Central memory CD8-positive, alpha-beta T cell (primary cell): ENCODE results near the gene C12orf60.

Experiments used
- ATAC-seq: fragments of 150-1000 bp; cut with Tn5 transposase; replicated peaks from 2 replicates; pipeline ENCODE4 v1.10.0; 2022; ENCODE audit warnings: mild to moderate bottlenecking, moderate FRiP score, moderate number of reproducible peaks; ENCODE audit not compliant: poor library complexity, severe bottlenecking; ENCODE audit errors: extremely low read depth
- DNase-seq, 2 donors: peaks; one replicate each; pipeline ENCODE4 v3.0.0; 2021; ENCODE audit warnings: low spot score in 2 of 2
- H3K27ac Mint-ChIP-seq: one replicate; pipeline ENCODE4 v1.8.0; 2022; ENCODE audit warnings: low read depth, mild to moderate bottlenecking, moderate library complexity, mixed read lengths
- H3K27me3 Mint-ChIP-seq: one replicate; pipeline ENCODE4 v1.8.0; 2022; ENCODE audit warnings: mixed read lengths
- H3K36me3 Mint-ChIP-seq: one replicate; pipeline ENCODE4 v1.8.0; 2022; ENCODE audit warnings: mild to moderate bottlenecking, moderate library complexity, mixed read lengths; ENCODE audit not compliant: insufficient read depth
- H3K4me1 Mint-ChIP-seq: one replicate; pipeline ENCODE4 v1.8.0; 2022; ENCODE audit warnings: mixed read lengths
- H3K4me3 Mint-ChIP-seq: one replicate; pipeline ENCODE4 v1.8.0; 2022; ENCODE audit warnings: mild to moderate bottlenecking, moderate library complexity, mixed read lengths
- H3K9me3 Mint-ChIP-seq: one replicate; pipeline ENCODE4 v1.8.0; 2022; ENCODE audit warnings: mixed read lengths

Gene C12orf60

DNA sequence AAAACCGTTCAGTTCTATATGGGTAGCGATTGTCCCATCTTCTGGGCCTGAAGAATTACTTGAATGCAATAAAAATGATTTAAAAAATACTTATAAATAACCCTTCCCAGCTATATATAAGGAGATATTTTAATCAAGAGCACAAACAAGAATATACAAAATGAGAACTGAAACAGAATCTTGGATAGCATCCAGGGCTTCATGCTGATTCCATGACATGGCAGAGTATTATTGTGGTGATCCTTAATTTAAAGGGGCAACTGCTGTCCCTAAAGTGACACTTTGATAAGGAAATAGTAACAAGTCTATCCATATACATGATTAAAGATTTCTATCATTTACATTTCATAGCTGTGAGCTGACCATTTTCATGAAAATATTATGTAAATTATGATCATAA, 19.0 kb upstream of the C12orf60 start:
- DNase-seq (no peak), ATAC-seq (no peak)
- H3K4me3 Mint-ChIP-seq, result no peak overlapping the region
- H3K4me1 Mint-ChIP-seq, result no peaks in the 10 kb centered on the region
- H3K36me3 Mint-ChIP-seq, result peaks cover 38% of the 10 kb centered on the region
- H3K9me3 Mint-ChIP-seq, result no peaks in the 10 kb centered on the region
- no peaks in the 10 kb centered on the region for H3K27me3 Mint-ChIP-seq
- no peak overlapping the region for H3K27ac Mint-ChIP-seq

DNA sequence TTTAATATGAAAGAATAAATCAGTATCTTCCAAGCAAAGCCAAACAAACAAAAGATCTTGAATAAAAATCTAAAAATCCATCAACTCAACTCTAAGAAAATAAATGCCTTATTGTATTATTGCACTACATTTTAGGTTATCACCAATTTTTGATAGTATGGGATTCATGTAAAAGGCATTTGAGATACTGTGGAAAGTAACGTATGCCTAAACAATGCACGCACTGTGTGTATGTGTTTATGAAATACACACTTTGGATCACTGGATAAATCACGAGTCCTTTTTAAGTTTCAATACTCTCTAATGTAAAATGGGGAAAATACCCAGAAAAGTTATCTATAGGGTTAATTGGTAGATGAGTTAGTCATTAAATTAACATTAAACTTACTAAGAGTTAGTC, 17.9 kb upstream of the C12orf60 start:
- Mint-ChIP-seq H3K27me3 (no peaks in the 10 kb centered on the region), H3K9me3 (no peaks in the 10 kb centered on the region), H3K4me1 (no peaks in the 10 kb centered on the region), H3K27ac (no peak overlapping the region), H3K36me3 (peaks cover 49% of the 10 kb centered on the region), H3K4me3 (no peak overlapping the region)
- DNase-seq (no peak), ATAC-seq (no peak)

DNA sequence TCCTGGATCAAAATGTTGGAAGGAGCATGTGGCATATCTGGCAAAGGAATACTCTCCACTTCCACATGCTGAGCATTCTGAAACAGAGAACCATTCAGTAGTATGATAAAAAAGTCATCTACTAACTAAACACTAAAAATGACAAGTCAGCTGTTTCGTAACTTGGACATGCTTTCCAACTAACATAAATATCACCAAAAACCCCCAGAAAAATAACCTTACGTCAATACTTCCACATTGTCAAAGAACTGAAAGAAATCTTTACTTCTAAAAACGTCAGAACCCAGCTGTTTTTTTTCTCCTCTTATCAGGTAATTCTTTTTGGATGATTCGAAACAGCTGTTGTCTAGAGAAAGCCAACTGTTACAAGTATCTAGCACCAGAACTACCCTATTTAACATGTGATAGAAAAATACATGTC, 8.4 kb upstream of the C12orf60 start:
- DNase-seq (no peak), ATAC-seq (no peak)
- no peak overlapping the region for H3K27ac Mint-ChIP-seq
- H3K9me3 Mint-ChIP-seq, result no peaks in the 10 kb centered on the region
- H3K36me3 Mint-ChIP-seq, result peaks cover 80% of the 10 kb centered on the region
- H3K27me3 Mint-ChIP-seq, result no peaks in the 10 kb centered on the region
- peaks cover 13% of the 10 kb centered on the region for H3K4me1 Mint-ChIP-seq
- no peak overlapping the region for H3K4me3 Mint-ChIP-seq

DNA sequence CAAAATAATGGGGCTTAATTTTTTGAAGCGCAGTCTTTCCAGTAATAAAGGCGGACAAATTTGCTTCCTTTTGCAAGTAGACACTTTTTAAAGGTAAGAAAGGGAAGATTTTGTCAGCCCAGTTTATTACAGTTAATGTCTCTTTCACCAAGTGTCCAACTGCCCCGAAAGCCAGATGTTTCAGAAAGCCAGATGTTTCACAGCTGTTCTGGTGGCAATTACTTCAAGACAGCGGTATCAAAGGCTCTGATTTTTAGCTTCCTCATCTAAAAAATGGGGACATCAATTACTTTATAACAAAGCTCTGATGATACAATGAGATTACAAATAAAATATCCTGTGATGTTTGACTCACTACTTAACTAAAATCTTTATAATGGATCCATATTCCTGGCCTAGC, 1.2 kb upstream of the C12orf60 start:
- DNase-seq, result no peak
- ATAC-seq, result no peak
- Mint-ChIP-seq H3K36me3 (peaks cover 27% of the 10 kb centered on the region), H3K27ac (no peak overlapping the region), H3K4me1 (peaks cover 17% of the 10 kb centered on the region), H3K27me3 (no peaks in the 10 kb centered on the region), H3K4me3 (no peak overlapping the region), H3K9me3 (no peaks in the 10 kb centered on the region)

DNA sequence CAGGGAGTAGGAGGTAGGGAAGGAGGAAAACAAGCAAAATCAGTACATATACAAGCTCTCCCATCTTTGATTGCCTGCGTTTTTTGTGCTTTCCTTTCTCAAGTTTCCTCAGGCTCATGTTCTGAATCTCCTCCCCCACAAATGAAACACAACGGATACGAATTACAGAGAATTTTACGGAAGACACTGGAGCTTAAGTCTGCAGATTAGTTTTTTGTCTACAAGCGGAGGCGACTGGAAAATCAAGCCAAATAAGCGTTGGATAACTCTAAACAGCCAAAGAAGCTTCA, 804 bp upstream of the C12orf60 start:
- H3K9me3 Mint-ChIP-seq, result no peaks in the 10 kb centered on the region
- H3K27me3 Mint-ChIP-seq, result no peaks in the 10 kb centered on the region
- no peak for DNase-seq
- ATAC-seq, result peak; percentile 0
- no peak overlapping the region for H3K4me3 Mint-ChIP-seq
- peaks cover 13% of the 10 kb centered on the region for H3K4me1 Mint-ChIP-seq
- peaks cover 23% of the 10 kb centered on the region for H3K36me3 Mint-ChIP-seq
- H3K27ac Mint-ChIP-seq, result no peak overlapping the region

DNA sequence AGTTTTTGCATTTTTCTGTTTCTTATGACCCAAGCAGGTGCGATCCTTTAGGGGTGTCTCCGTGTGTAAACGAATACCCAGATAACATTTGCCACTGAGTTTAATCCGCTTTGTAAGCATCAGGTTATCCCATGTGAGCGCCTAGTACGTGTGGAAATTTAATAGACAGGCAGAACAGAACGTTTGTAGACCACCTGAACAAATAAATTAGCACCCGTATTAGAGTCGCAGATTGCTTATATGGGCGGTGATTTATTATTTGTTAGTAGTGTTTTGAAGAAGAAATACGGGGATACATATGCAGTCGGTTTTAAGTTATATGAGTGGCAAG, 325 bp downstream of the C12orf60 start:
- no peaks in the 10 kb centered on the region for H3K9me3 Mint-ChIP-seq
- no peak for DNase-seq
- no peaks in the 10 kb centered on the region for H3K27me3 Mint-ChIP-seq
- peaks cover 13% of the 10 kb centered on the region for H3K36me3 Mint-ChIP-seq
- no peak overlapping the region for H3K27ac Mint-ChIP-seq
- peak; percentile 8 for ATAC-seq
- H3K4me1 Mint-ChIP-seq, result peaks cover 13% of the 10 kb centered on the region
- H3K4me3 Mint-ChIP-seq, result no peak overlapping the region

DNA sequence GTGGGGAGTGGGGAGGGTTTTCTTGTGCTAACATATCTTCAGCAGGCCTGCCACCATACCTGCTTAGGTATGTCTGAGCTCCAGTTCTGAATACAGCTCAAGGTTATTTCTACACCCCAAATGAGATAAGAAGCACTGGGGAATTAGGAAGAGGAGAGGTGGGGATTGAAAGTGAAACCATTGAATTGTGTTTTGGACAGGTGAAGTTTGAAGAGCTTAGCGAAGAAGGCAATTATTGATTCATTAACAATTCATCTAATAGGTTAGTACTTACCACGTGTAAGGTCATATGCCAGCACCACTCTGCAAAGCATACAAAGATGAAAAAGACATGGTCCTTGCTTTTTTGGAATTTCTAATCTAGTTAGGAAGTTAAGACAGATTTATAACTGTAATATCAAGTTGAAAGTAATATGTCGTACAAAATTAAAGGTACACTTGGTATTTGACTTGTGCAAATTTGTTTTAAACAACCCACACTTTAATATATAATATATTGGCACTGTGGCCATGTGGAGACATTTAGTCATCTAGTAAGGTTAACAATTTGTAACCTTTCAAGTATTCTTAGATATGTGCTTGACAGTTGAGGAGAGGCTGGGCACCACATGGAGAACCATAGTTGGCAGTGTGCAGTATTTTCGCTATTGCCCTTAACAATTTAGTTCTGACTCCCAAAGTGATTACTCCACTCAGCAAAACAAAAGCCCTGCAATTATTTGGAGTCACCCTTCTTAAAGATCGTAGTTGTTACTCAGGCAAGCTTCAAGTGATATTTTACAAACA, 6.9 kb downstream of the C12orf60 start:
- H3K36me3 Mint-ChIP-seq, result no peaks in the 10 kb centered on the region
- no peak overlapping the region for H3K27ac Mint-ChIP-seq
- H3K4me3 Mint-ChIP-seq, result no peak overlapping the region
- H3K27me3 Mint-ChIP-seq, result no peaks in the 10 kb centered on the region
- DNase-seq (no peak), ATAC-seq (no peak)
- no peaks in the 10 kb centered on the region for H3K9me3 Mint-ChIP-seq
- peaks cover 5% of the 10 kb centered on the region for H3K4me1 Mint-ChIP-seq

DNA sequence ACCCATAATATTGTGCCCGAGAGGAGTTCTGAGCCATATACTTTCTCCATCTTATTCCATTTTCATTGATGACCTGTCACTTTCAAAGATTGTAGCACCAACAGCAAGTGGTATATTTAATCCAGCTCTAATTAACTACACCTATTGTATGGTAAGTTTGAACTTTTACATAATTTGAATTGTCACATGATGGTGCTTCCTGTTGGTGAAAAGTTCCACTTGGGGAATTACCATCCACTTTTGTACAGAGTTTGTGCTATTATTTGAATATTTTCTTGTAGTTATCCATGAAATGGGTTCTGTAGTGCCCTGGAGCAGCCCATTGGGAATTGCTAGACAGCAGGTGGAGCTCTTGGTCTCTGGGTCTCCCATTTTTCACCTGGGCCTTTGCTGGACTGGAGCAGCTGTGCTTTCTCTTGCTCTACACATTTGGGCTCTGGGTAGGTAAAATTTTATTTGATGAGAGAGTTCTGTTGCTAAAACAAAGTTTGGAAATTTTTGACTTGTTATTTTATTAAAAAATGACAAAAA, 7.5 kb downstream of the C12orf60 start:
- DNase-seq (no peak), ATAC-seq (no peak)
- Mint-ChIP-seq H3K27ac (no peak overlapping the region), H3K36me3 (no peaks in the 10 kb centered on the region), H3K27me3 (no peaks in the 10 kb centered on the region), H3K4me3 (no peak overlapping the region), H3K4me1 (no peaks in the 10 kb centered on the region), H3K9me3 (no peaks in the 10 kb centered on the region)

DNA sequence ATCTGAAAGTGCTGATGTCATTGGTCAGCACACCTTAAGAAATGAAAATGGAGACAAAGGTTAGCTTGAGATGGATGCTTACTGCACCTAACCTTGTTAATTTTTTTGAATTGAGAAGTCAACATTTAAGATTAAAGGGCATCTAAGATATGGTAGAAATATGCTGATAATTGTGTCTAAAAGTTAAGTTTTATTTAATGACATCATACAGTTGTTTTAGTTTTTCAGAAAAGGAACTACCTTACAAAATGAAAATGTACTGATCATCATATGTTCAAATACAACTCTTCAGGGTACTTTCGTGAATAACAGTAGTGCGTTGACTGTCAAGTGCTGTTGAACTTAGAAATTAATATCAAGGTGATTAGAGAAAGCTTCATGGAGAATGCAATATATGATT, 8.0 kb downstream of the C12orf60 start:
- H3K27me3 Mint-ChIP-seq, result no peaks in the 10 kb centered on the region
- H3K9me3 Mint-ChIP-seq, result no peaks in the 10 kb centered on the region
- DNase-seq (no peak), ATAC-seq (no peak)
- H3K4me1 Mint-ChIP-seq, result no peaks in the 10 kb centered on the region
- no peak overlapping the region for H3K27ac Mint-ChIP-seq
- H3K36me3 Mint-ChIP-seq, result no peaks in the 10 kb centered on the region
- no peak overlapping the region for H3K4me3 Mint-ChIP-seq

DNA sequence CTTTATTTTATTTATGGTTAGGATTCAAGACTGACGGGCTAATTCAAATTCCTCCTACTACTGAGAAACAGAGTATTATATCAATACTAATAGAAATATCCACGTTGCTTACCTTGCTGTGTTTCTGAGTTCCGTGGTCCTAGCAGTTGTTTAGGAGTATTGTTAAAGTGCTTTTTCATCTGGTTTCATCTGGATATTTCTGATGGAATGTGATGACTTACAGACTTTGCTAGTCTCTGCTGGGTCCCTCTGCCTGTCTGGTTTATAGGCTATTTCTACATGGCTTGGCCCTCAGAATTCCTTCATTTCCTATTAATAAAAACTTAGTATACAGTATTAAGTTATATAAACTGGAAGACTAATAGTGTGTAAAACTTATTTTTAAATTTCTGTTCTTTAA, 10.5 kb downstream of the C12orf60 start, which contains the start of gene SMCO3:
Gene SMCO3 (minus strand): TSS at position 169 of the 400 bp plus-strand sequence. CDS start 7,502 bp downstream, outside the sequence.
- H3K9me3 Mint-ChIP-seq, result no peaks in the 10 kb centered on the region
- no peak within 1 kb of the TSS for H3K4me3 Mint-ChIP-seq
- ATAC-seq (no peak), DNase-seq (no peak)
- H3K36me3 Mint-ChIP-seq, result no peaks in the 10 kb centered on the region
- H3K4me1 Mint-ChIP-seq, result no peaks in the 10 kb centered on the region
- H3K27me3 Mint-ChIP-seq, result no peaks in the 10 kb centered on the region
- H3K27ac Mint-ChIP-seq, result no peak within 1 kb of the TSS

DNA sequence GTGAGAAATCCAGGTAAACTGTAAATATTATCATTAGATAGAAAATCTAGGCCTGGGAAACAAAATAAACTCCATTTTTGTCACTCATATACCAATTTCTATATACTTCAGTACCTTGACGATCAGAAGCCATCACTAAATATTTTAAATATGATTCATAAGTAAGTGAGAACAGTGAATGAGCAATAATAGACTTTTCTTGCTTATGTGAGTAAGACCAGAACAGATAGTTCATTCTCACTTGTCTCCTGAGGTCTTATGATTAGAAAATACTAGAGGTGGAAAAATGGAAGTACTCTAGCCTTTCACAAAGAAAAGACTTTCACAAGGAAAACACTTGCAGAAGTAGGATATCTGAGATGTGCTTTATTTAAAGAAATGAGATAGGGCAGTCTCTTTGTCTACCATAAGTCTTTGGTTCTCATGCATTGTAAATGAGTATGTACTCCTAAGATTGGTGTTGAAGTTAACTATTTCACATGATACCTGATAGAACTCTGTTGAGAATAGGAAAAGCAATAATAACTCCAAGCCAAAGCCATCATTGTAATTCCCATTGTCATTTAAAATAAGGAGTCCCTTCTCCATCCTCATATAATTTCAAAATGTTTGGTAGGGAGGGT, 20.7 kb downstream of the C12orf60 start:
- ATAC-seq (no peak), DNase-seq (no peak)
- peaks cover 8% of the 10 kb centered on the region for H3K27me3 Mint-ChIP-seq
- no peaks in the 10 kb centered on the region for H3K9me3 Mint-ChIP-seq
- H3K4me3 Mint-ChIP-seq, result no peak overlapping the region
- no peak overlapping the region for H3K27ac Mint-ChIP-seq
- no peaks in the 10 kb centered on the region for H3K36me3 Mint-ChIP-seq
- no peaks in the 10 kb centered on the region for H3K4me1 Mint-ChIP-seq

DNA sequence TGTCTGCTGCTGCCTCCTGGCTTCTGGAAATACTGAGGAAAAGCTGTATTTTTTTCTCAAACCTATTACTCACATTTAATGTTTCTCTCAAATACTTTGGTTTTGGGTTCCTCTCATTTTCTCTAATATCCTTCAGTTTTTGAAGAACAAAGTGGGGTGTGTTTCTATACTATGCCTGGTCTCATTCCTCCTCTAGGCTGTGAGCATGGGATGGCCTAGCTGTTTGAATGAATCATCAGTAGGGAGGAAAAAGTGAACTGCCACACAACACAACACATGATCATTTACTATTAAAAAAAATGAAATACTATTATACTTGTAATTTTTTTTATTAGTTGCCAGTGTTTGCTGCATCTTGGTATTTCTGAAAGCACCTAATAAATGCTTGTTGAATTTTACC, 21.8 kb downstream of the C12orf60 start:
- no peaks in the 10 kb centered on the region for H3K9me3 Mint-ChIP-seq
- H3K4me1 Mint-ChIP-seq, result no peaks in the 10 kb centered on the region
- DNase-seq (no peak), ATAC-seq (no peak)
- H3K36me3 Mint-ChIP-seq, result no peaks in the 10 kb centered on the region
- peaks cover 8% of the 10 kb centered on the region for H3K27me3 Mint-ChIP-seq
- H3K27ac Mint-ChIP-seq, result no peak overlapping the region
- no peak overlapping the region for H3K4me3 Mint-ChIP-seq

DNA sequence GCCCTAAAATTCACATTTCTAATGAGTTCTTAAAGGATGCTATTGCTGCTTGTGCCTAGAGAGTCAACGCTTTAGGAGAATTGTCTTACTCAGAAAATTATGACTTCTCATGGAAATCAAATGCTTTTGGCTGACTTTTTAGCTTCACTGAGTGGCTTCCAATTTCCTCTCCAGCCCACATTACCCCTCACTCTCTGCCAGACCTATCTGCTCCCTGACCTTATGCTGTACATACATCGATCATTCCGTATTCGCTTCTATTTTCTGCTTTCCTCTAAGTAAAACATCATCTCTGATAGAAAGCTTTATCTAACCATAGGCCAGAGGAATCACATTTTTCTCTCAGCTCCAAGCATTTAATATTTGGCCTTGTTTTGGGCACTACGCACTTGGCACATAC, 23.0 kb downstream of the C12orf60 start:
- peaks cover 5% of the 10 kb centered on the region for H3K27me3 Mint-ChIP-seq
- ATAC-seq, result no peak
- H3K4me1 Mint-ChIP-seq, result no peaks in the 10 kb centered on the region
- no peak for DNase-seq
- no peak overlapping the region for H3K27ac Mint-ChIP-seq
- H3K4me3 Mint-ChIP-seq, result no peak overlapping the region
- H3K36me3 Mint-ChIP-seq, result no peaks in the 10 kb centered on the region
- no peaks in the 10 kb centered on the region for H3K9me3 Mint-ChIP-seq
